Middle frontal gyrus (tissue), 1 donor: ENCODE data around the gene C4orf50.

ENCODE experiments used
- DNase-seq: peaks from one replicate; pipeline ENCODE4 v3.0.0-alpha.2; 2015; ENCODE audit warnings: low spot score; ENCODE audit errors: extremely low spot score

Gene C4orf50

DNA sequence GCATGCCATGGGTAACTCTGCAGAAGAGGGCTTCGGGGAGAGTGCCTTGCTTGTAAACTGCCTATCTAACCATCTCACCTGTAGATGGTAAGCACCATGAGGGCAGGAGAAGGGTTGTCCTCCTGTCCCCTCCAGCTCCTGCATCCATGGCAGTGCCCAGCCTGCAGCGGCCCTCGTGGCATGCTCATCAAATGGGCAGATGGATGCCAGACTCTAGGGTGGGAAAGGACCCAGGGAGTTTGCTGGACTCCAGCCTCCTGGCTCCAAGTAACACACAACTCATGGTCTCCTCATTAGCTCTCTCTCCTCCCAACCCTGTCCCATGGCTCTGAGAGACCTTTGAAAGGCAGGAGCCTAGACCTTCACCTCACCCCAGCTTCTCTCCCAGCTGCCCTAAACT, 95.7 kb downstream of the C4orf50 start:
- DNase-seq: no peak

DNA sequence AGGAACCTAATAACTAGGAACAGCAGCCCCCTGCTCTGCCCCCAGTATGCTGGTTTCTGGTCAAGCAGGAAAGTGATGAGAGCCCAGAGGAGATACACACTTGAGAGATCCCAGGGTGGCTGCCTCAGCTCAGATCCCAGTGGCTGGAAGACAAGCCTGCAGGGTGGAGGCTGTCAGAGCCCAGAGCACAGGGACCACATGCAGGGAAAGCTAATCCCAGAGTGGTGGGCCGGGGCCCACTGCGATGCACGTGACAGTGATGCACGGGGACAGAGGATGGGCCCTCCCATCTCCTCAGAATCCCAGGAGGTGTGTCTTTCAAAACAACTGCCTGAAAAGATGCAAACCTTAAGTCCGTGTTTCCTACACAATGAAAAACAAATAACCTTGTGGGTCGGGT, 96.2 kb downstream of the C4orf50 start:
- no peak for DNase-seq

DNA sequence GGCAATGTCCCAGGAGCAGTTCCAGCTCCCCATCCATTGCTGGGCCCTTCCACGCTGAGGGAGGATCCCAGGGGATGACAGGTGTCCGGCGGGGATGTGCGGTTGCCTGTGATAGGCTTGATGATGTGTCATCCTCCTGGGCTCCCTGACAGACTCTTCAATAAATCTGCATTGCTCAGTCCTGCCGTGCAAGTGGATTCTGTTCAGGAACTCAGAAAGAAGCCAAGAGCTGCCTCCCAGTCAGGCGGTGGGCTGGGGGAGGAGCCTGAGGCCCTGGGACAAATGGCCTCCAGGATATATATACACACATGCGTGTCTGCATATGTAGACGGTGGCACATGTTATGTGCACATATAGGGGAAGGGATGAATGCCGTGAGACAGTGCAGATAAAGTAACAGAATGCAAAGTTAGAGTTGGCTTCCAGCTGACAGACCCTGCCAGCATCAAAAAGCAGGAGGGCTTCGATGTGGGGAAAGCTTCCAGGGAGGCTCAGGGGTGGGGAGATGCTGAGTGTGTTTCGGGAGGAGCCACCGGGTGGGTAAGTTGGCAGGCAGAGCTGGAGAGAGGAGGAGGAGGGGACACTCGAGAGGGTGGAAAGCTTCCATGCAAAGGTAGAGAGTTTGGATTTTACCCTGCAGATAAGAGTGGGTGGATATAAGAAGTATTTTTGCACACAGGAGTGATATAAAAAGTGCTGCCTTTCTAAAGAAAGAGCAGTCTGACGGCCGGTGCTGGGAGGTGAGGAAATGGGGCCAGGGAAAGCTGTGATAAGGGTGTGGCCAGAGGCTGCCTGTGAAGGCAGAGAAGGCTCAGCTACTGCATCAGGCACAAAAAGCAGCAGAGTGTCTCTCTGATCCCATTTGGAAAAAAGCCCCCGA, 96.9 kb downstream of the C4orf50 start:
- DNase-seq: no peak

DNA sequence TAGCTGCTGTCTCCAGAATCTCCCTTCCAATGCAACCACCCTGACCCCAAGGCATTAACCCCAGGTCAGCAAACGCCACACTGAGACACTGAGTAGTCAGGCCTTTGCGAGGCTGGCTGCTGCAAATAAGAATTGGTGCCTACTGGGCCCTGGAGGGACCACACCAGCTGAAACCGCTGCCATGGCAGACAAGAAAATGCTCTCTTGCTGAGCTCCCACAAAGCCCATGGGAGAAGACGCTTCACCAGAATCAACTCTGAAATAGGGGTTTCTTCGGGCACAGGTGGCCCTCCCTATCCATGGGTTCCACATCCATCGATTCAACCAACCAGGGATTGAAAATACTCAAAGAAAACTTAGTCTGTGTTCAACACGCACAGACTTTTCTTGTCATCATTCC, 98.7 kb downstream of the C4orf50 start:
- no peak for DNase-seq

DNA sequence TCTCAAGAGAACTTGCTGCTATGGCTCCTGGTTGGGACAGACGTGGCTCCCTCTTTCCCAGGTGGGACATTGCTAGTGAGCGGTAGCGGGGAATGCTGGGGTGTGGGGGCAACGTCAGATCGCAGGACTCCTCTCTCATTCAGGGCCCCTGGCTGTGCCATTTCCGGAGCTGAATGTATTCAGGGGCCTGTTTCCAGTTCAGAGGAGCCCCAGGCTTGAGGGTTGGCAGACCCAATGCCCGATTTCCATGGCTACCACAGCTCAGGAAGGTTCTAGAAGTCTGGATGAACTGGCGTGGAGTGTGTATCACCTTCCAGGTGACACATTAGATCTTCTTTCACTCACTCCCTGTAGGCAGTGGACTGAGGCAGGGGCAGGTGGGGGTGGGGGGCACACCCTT, 99.2 kb downstream of the C4orf50 start:
- DNase-seq: no peak

DNA sequence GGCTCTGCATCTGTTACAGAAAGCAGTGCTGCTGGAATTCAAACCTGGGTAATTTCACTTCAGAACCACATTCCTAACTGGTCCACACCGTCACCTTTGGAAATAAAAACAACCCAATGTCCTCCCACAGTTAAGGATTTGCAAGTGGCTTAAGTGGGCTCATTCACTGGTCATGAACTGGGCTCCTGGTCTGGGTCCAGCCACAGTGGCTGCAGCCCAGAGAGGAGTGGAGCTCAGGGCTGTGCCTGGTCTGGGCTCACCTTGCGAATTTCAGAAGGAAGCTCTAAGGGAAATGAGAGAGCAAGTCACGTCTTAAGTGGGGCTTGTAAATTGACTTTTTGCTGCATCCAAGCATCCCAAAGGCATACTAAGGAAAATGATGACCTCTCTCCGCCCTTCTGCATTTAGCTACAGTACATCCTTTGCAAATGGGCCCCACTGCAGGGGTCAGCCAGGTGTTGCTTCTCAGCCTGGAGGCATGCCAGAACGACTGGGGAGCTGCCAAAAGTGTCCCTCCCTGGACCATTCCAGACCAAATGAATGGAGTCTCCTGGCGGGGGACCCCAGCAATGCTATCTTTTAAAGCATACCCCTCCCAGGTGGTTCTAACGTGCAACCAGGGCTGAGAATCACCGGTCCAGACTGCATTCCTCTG, 99.8 kb downstream of the C4orf50 start:
- DNase-seq: no peak

DNA sequence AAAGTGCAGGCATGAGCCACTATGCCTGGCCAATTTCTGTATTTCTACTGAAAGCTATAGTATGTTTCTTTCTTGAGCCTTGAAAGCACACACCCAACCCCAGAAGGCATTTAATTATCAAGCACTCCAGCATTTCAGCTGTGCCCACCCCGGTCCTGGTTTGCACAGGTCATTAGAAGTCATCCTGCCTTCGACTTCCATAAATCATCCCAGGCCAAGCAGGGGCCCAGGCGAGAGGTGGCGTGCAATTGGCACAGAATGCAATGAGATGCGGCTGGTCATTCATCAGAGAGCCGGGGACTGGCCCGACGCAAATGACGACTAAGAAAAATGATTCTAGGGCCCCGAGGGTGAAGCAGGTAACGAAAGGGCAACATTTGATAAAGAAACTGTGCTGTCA, 100.6 kb downstream of the C4orf50 start:
- no peak for DNase-seq

DNA sequence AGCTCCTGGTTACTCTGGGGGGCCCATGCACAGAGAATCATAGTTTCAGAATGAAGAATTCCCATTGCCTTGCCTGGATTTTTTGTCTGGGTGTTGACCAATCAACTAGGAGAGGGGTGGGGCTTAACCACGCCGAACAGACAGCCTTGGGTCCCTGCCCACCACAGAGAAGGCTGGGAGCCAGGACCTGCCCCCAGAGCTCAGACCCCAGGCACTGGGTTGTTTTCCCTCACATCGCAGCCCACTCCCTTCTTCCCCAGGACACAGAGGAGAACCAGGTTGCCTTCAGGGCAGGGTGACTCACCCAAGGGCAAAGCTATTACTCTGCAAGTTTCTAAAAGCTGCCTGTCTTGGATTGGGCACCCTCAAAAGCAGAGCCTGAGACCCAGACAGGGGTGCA, 102.0 kb downstream of the C4orf50 start:
- no peak for DNase-seq

DNA sequence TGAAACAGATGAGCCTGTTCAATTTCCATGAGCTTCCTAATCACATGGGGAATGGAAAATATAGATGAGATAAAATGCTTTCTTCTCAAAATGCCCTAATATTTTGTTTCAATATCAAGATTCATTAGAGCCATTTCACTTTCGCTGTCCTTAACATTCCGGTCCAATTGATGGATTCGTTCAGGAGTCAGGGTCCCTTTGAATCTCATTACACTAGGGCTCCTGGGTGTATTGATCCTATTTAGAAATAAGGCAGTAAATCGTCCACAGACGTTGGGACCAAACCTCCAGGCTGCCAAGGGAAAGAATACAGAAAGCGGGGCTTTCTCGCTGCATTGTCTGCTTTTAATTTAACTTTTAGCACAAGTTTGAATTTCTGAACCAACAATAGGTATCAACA, 104.8 kb downstream of the C4orf50 start:
- DNase-seq: no peak

DNA sequence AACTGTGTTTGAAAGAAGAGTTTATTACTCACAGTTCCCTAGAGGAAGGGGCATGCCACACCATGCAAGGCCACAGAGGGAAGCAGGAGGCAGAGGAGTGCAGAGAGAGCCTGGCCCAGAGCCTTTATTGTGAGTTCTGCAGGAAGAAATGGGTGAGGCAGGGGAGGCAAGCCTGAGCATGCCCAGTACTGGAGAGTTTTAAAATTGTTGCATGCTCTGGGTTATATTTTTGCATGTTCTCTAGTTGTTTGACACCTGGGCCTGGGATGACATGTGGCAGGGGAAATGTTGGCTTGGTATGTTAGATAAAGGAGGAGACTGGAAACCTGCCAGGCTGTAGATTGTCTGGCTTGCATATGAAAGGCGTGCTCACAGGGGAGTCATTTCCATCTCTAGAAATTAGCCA, 105.6 kb downstream of the C4orf50 start:
- DNase-seq: no peak

DNA sequence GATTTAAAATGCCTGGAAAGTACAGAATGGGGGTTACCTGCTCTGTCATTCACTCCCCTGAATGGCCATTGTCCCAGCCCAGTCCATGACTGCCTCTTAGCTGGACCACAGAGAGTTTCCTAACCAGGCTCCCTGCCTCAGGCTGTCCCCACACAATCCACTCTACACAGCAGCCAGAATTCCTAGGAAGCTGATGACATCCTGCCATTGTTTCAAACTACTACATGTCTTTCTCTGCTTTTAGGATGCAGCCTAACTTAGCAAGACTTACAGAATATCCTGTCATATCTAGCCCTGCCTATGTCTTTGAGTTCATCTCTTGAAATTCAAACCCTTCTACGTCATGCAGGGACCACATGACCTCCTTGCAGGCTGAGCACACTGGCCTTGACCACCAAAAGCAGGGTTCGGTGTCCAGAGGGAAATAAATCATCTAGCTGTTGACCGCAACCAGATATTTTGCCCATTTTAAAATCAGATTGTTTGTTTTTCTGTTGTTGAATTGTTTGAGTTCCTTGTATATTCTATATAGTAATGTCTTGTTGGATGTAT, 109.3 kb downstream of the C4orf50 start:
- DNase-seq: no peak

DNA sequence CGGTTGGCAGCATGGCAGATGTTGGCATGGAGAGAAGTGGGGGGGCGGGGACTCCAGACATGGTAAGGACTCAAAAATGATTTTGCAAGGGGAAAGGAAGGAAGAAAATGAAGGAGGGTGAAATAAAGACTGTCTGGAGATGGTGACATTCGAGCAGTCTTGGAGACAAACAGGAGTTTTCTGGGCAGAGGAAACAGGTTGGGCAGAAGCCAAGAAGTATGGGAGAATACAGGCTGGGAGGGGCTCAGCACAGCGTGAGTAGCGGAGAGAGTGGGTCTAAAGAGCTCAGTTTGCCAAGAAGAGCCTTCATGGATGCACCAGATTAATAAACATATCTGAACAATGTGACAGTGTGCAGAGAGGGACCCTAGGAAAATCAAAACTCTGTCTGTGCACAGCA, 112.0 kb downstream of the C4orf50 start:
- no peak for DNase-seq

DNA sequence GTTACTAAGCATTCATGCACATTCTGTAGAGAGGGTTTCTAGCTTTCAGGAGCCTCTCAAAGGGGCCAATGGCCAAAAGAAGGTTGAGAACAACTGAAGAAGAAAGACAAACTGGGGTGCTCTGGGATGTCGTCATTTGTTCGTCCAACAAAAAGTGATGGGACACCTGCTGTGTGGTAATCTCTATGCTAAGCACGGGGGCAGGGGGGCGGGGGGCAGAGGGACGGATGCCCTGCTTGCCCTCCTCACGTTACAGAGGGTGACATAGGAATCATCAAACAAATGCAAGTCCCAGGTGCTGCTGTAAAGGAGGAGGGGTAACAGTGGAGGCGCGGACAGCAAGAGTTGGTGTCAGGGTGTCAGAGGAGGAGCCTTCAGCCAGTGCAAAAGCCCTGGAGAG, 112.5 kb downstream of the C4orf50 start:
- no peak for DNase-seq

DNA sequence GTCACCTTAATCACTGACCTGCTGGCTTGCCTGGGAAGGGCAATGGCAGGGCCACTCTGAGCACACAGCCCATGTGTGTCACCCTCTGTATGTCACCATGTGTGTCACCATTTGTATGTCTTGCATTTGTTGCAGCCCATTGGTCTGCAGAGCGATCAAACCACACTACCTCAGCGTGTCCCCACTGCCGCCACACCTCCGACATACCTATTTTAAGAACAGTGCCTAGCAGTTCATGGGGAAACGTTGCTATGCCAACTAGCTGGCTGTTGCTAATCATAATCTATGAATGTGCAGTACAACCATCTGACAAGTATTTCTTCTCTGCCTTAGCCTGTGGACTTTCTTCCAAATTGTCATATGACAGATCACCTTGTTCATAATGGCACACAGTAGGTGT, 117.4 kb downstream of the C4orf50 start:
- DNase-seq: no peak

DNA sequence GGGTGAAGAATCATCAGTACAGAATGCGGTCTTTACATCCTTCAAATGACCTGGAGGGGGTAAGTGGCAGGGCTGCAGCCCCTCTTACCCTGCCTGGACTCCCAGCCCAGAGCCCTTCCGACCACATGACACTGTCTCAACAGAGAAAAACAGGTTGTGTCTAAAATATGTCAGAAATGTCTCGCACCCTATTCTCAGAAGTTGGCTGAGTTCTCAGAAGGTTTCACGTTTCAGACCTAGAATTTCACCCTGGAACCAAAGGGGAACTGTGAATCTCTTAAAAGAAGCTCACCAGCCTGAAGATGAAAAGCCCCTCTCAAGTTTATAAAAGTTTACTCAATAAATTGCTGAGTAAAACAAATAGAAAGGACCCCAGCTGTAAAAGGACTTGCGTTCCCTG, 118.3 kb downstream of the C4orf50 start:
- no peak for DNase-seq

DNA sequence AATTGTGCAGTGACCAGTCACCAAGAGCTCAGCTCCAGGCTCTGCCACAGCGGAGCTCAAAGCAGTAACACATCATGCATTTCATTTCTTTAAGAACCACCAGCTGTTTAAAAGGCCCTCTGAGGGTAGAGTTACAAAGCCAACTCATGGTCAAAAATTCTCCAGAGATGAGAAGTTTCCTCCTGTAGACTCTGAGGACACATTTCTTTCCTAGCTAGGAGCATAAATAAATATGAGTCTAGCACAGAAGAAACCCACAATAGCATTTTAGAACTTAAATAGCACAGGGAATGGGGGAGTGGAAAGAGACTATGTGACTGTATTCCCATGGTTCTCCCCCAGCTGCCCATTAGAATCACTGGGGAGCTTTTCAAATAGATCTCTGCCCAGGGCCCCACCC, 118.8 kb downstream of the C4orf50 start:
- no peak for DNase-seq

DNA sequence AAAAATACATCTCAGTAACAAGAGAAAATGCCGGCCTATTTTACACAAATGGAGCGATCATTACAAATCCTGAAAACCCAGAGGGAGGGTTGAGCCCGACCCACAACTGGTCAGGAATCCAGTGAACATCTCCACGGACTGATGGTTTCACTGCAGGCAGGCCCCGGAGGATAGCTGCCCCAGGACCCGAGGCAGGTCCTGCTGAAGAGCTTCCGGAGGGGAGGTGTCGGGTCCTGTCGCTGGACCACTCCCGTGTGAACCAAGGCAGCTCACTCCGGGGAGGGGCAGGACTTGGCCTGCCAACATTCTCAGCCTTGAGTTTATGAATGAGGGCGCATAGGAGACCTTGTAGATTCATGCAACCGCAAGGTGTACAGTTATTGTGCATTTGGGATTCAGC, 120.6 kb downstream of the C4orf50 start:
- DNase-seq: no peak

DNA sequence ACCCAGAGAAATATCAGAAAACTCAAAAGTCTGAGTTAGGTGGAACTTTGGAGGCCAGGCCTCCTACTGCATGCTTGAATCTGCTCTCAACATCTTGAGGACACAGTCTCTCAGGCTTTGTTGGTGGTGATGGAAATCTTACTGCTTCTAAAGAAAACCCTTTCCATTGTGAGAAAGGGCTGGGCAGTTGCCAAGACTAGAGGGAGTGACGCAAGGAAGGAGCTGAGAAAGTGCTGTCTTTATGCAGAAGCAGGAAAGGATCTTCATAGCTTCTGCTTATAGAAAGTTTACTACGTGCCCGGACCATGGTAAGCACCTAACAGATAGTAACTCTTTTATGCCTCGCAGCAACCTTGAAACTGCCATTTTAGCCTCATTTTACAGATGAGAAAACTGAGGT, 122.9 kb downstream of the C4orf50 start:
- peak; percentile 37 for DNase-seq

DNA sequence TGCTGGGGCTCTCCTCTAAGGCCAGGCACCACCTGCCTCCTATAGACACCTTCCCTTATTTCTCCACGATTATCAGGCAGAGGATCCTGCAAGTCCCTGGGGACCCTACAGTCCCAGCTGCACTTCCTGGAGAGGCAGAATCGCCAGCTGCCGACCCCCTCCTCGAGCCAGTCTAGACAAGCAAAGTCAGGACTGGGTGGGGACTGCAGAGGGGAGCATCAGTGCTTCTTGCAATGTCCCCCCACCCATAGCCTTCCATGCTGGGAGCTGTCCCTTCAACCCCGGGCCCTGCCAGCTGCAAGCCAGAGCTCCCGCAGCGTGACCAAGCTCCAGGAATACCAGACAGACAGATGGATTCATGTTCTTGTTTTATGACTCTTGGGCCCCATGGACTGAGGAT, 124.0 kb downstream of the C4orf50 start:
- DNase-seq: no peak

DNA sequence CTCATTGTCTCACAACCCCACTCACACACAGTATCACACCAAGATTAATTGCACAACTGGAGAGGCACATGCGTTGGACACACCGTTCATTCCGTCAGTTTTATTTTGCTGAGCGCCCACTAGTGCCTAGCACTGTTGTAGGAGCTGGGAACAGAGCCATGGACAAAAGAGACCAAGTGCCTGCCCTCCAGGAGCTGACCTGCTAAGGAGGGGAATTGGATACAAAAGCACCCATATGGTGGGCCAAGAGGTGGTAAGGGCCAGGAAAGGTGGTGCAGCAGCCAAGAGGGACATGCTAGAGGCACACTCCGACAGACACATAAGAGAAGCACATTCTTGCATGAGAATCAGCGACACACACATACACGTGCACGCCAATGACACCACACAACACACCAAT, 124.6 kb downstream of the C4orf50 start:
- no peak for DNase-seq

DNA sequence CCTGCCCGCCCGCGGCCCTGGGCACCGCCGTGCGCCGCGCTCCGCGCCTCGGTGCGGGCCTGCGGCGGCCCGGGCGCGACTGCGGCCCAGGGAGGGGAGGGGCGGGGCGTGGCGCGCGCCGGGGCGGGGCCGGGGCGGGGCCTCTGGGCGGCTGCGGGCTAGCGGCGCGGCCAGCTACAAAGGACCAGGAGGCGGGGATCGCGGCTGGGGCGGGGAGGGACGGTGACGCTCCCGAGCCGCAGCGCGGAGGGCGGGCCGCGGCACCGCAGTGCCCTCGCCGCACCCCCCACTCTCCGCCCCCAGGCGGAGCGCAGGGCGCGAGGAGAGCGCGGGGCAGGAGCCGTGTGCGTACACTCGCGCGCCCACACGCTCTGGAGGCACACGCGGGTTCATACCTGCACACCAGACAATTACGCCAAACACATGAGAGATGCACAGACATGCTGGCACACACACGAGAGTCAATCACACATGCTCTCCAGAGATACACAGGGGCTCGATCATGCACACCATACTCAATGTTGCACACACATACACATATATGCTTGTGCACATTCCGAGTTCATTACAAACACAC, 125.1 kb downstream of the C4orf50 start, which contains the start of gene CRMP1:
TSS of gene CRMP1 (minus strand) at position 83 of the 577 bp plus-strand sequence. CDS start 117 bp downstream, outside the sequence.
- no peak for DNase-seq

DNA sequence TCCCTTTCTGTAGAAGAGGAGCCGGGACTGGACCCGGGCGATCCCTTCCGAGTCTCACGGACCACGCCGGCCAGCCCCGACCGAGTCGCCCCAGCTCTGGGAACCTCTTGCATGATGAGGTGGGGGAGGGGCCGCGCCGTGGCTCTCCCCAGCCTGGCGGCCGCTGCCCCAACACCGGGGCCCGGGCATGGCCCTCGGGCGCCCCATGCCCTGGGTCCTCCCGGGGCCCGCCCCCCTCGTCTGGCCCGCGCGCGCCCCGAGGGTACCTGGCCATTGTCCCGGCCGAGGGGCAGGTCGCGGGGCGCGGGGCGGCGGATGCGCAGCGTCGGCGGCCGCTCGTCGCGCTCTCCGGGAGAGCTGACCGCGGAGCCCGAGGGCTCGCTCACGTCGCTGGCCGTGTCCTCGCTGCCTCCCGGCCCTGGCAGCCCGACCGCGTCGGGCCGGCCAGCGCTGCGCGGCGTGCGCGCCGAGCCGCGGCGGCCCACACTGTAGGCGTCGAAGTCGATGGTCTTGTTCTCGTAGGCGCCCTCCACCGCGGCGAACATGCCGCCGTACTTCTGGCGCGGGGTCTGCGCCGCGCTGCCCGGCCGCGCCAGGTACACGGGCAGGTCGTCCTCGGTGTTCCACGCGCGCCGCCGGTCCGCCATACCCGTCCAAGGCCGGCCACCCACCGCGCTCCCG, 125.8 kb downstream of the C4orf50 start:
- DNase-seq: no peak
